Muscle layer of duodenum (tissue), 2 donors: Measurements from ENCODE around the gene PPFIBP2.
"Not testable (repeated sequence)": the region's sequence is repeated elsewhere in the genome, so short reads cannot be mapped to it uniquely, and the experiment has no call there.

Experiments
- H3K27ac ChIP-seq: one replicate; pipeline ENCODE4 v1.7.0; 2013; ENCODE audit warnings: mild to moderate bottlenecking, low read length
- H3K27me3 ChIP-seq: one replicate; pipeline ENCODE4 v1.7.0; 2013; ENCODE audit warnings: low read depth, mild to moderate bottlenecking, control low read depth, low read length
- H3K36me3 ChIP-seq, 2 donors: one replicate each; pipeline ENCODE4 v1.7.0; 2013; ENCODE audit warnings: low read length in 2 of 2, control low read depth in 1 of 2, mild to moderate bottlenecking in 1 of 2; ENCODE audit not compliant: insufficient read depth in 2 of 2, control insufficient read depth in 1 of 2
- H3K4me1 ChIP-seq, 2 donors: one replicate each; pipeline ENCODE4 v1.7.0; 2013; ENCODE audit warnings: low read length in 2 of 2, mild to moderate bottlenecking in 2 of 2, control low read depth in 1 of 2, moderate library complexity in 1 of 2; ENCODE audit not compliant: insufficient read depth in 2 of 2, control insufficient read depth in 1 of 2
- H3K4me3 ChIP-seq, 2 donors: one replicate each; pipeline ENCODE4 v1.7.0; 2013; ENCODE audit warnings: low read length in 2 of 2, low read depth in 1 of 2, mild to moderate bottlenecking in 1 of 2
- H3K9me3 ChIP-seq, 2 donors: one replicate each; pipeline ENCODE4 v1.7.0; 2013; ENCODE audit warnings: low read length in 2 of 2, control low read depth in 1 of 2, mild to moderate bottlenecking in 1 of 2; ENCODE audit not compliant: control insufficient read depth in 1 of 2
- donor health status: healthy.

The PPFIBP2 gene

DNA sequence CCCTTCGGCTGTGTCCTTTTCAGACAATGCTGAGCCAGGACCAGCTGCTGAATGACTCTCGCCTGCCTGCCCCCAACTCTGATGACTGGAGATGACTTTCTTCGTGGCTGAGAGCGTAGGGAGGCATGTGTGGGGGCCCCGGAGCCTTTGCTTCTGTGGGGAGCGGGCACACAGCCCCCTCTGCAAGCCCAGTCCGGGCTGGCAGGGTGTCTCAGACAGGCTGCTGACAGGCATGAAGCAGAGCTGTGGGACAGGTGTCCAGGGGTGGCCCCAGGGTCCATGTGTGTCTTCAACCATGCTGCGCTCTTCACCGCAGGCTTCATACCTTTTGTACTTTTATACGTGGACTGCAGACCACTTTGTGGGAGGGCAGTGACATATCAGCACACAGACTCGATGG, 142.9 kb downstream of the PPFIBP2 start:
- no peak overlapping the region for H3K27ac ChIP-seq
- H3K4me3 ChIP-seq = no peak overlapping the region
- no peaks in the 10 kb centered on the region for H3K27me3 ChIP-seq
- H3K4me1 ChIP-seq = no peaks in the 10 kb centered on the region
- H3K9me3 ChIP-seq = no peaks in the 10 kb centered on the region
- peaks cover 20 to 38% of the 10 kb centered on the region in 2 donors for H3K36me3 ChIP-seq

DNA sequence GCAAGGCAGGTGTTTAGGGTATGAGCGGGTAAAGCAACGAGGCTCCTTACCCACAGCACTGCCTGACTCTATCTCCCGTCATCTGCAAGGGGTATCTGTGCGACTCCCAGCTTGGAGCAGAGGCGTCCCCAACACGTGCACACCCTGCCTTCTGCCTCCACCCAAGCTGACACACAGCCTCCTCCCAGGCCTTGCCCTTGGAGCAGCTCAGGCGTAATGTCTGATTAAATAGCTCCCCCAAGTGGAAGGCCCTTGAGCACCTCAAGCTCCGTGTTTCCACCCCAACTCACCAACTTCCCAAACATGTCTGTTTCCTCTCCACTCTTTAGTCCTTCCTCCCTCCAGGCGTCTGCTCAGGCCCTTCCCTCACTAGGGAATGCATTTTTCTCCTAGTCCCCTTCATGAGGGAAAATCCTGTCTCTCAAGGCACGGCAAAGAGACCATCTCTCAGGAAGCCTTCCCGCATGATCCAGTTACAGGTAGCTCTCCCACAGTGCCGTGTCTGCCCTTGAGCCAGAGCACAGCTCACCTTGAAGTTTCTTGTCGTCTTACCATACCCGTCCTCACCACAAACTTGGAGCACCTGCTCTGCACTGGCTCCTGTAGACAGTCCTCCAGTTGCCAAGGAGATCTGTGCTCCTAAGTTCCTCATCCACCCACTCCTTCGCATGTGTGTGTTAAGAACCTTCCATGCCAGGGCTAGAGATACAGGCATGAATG, 143.7 kb downstream of the PPFIBP2 start:
- peaks cover 12 to 31% of the 10 kb centered on the region in 2 donors for H3K36me3 ChIP-seq
- H3K27ac ChIP-seq = no peak overlapping the region
- no peaks in the 10 kb centered on the region for H3K4me1 ChIP-seq
- H3K27me3 ChIP-seq = no peaks in the 10 kb centered on the region
- no peaks in the 10 kb centered on the region for H3K9me3 ChIP-seq
- no peak overlapping the region for H3K4me3 ChIP-seq

DNA sequence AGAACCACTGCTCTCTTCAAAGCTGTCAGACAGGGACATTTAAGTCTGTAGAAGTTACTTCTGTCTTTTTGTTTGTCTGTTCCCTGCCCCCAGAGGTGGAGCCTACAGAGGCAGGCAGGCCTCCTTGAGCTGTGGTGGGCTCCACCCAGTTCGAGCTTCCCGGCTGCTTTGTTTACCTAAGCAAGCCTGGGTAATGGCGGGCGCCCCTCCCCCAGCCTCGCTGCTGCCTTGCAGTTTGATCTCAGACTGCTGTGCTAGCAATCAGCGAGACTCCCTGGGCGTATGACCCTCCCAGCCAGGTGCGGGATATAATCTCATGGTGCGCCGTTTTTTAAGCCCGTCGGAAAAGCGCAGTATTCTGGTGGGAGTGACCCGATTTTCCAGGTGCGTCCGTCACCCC, 149.7 kb downstream of the PPFIBP2 start:
- H3K4me3 ChIP-seq, H3K9me3 ChIP-seq: not testable (repeated sequence)

DNA sequence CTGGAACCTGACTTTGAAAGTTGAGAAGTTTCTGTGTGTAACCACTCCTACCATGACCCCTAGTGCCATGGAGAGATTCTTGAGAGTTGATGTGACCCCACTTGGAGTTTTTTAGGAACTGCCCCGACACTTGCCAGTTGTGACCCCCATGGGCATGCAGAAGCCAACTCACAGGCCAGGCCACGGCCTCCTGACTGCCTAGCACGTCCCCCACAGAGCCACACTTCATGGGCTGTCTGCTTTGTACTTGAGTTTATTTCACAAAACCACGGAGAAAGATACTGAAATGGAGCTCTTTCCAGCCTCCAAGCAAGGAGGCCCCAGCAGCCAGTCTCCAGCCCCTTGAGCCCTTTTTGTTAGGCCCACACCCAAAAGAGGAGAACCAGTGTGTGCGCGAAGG, 151.1 kb downstream of the PPFIBP2 start:
- Histone ChIP-seq H3K9me3 (no peaks in the 10 kb centered on the region), H3K4me1 (no peaks in the 10 kb centered on the region), H3K36me3 (peaks cover 6 to 13% of the 10 kb centered on the region in 2 donors), H3K27me3 (no peaks in the 10 kb centered on the region), H3K27ac (no peak overlapping the region), H3K4me3 (no peak overlapping the region)

More for the DNA sequence above, 149.7 kb downstream of the PPFIBP2 start:
- peaks cover 6 to 13% of the 10 kb centered on the region in 2 donors for H3K36me3 ChIP-seq
- not testable (repeated sequence) for H3K27ac ChIP-seq, H3K4me1 ChIP-seq, H3K27me3 ChIP-seq

DNA sequence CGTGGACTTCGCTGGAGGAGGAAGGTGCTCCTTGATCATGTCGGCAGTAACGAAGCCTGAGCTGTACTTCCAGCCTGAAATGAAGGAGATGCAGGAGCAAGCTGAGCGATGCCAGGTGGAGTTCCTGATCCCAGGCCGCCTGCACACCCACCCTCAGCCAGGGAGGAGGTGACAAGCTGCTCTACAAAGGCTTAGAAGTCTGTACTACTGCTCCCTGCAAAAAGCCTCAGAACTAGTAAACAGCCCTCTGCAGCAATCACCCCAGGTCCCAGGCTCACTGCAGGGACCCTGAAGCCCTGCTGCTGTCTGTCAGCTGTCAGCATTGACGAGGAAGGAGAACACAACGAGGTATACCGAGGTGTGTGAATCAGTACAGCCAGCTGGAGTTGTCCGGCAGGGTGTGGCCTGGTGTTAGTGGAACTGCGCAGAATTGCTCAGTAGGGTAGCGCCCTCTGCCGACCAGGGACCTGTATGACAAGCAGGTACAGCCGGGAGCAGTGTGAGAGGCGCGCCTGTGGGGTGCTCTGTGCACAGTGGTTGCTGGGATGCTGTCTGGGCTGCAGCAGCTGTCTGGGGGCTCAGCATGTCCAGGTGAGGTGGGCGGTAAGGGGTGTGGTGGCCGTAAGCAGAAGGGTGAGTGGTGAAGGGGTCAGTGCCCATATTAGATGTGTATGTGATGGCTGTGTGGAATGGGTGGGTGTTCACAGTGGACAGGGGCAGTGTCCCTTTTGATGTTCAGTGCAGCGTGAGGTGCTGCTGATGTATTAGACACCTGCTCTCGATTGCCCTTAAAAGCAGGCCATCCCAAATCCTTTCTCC, 151.9 kb downstream of the PPFIBP2 start:
- Histone ChIP-seq H3K4me1 (no peaks in the 10 kb centered on the region), H3K27ac (no peak overlapping the region), H3K4me3 (no peak overlapping the region), H3K36me3 (peaks cover 6 to 13% of the 10 kb centered on the region in 2 donors), H3K9me3 (no peaks in the 10 kb centered on the region), H3K27me3 (no peaks in the 10 kb centered on the region)

DNA sequence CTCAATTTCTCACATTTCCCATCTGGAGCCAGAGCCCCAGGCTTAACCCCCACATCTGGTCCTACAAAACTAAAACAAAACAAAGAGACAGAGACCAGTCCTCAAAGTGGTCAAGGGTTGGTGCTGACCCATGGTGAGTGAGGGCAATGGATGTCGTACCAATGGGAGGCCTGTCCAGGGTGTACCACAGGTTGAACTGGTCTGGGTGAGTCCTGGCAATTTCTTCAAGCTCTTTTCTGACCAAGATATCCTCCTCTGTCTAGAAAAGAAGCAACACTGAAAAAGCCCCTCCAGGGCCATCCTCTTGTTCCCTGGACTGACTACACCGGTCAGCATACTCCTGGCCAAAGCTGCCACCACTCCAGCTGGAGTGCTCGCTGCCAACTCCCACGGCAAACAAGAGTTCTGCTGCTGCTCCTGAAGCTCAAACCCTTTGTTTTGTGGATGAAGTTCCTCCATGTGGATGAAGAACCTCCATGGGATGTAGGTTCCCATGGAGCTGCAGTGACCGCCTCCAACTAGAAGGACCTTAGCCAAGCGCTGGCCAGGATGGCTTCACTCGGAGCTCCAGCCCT, 152.6 kb downstream of the PPFIBP2 start:
- H3K9me3 ChIP-seq = no peaks in the 10 kb centered on the region
- peaks cover 6 to 13% of the 10 kb centered on the region in 2 donors for H3K36me3 ChIP-seq
- H3K27me3 ChIP-seq = no peaks in the 10 kb centered on the region
- H3K27ac ChIP-seq = no peak overlapping the region
- H3K4me1 ChIP-seq = no peaks in the 10 kb centered on the region
- H3K4me3 ChIP-seq = no peak overlapping the region

DNA sequence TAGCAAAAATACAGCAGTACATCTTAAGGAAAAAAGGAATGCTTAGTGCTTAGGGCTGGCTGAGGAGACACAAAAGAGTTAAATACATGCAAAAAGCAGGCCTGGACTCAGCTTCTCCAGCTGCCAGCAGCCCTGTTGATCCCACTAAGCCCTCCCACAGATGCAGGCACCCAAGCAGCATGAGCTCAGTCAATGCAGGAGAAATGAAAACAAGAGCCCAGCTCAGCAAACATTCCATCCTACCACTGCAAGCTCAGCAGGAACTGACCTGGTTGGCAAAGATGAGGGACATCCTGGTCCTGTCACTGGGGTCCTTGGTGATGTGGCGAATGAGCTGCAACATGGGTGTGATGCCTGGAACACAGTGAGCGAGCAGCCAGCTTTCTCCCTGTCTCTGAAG, 153.7 kb downstream of the PPFIBP2 start:
- Histone ChIP-seq H3K27ac (no peak overlapping the region), H3K36me3 (peaks cover 6 to 13% of the 10 kb centered on the region in 2 donors), H3K27me3 (no peaks in the 10 kb centered on the region), H3K9me3 (no peaks in the 10 kb centered on the region), H3K4me1 (no peaks in the 10 kb centered on the region), H3K4me3 (no peak overlapping the region)

DNA sequence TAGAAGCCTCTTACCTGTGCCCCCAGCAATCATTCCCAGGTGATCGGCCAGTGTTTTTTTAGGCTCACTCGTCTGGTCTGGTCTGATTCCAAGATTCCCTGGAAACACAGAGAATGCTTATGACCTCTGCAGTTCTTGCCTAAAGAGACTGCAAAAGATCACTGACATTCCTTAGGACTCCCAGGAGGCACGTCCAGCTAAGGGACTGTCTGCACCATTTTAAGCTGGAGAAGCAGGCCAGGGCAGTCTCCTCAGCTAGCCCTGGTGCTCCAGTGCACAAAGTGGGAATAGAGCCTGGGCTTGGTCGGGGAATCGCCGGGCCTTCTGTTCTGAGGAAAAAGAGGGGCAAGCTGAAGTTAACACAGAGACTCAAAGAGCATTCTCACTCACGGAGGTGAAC, 154.7 kb downstream of the PPFIBP2 start:
- Histone ChIP-seq H3K36me3 (peaks cover 6 to 13% of the 10 kb centered on the region in 2 donors), H3K27me3 (peaks cover 5% of the 10 kb centered on the region), H3K27ac (no peak overlapping the region), H3K9me3 (no peaks in the 10 kb centered on the region), H3K4me1 (no peaks in the 10 kb centered on the region), H3K4me3 (no peak overlapping the region)

DNA sequence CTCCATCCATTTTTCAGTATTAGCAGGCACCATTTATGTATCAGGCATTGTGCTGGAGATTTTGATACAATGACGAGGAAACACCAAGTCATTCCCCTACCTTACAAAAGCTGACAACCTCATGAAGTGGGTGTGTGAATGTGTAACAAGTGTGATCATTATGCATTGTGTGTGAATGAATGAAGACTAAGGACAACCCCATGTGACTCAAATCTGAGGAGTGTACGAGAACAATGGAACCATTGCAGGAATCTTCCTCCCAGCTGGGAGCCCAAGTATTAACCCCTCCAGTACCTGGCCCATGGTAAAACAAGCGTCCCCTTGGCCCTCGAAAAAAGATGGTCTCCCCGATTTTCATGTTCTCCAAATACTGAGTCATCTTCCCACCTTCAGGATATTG, 155.1 kb downstream of the PPFIBP2 start:
- Histone ChIP-seq H3K4me3 (no peak overlapping the region), H3K4me1 (peaks cover 0 to 4% of the 10 kb centered on the region in 2 donors), H3K9me3 (no peaks in the 10 kb centered on the region), H3K27ac (no peak overlapping the region), H3K27me3 (peaks cover 5% of the 10 kb centered on the region), H3K36me3 (peaks cover 6 to 13% of the 10 kb centered on the region in 2 donors)

DNA sequence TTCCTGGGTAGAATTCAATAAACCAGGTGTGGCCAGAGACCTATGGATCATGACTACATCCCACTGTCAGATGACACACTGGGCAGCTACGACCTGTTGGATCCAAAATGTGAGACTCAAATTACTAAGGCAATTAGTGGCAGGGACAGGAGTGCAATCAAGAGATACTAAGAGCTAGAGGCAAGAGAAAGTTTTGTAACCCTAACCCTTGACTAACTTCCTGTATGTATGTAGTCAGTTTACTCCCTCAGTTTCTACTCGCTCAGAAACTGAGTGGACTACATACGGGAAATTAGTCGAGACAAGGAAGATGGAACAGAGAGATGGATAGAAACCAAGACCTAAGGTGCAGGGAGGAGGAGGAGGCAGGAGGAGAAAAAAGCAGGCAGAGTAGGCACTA, 156.8 kb downstream of the PPFIBP2 start:
- H3K27ac ChIP-seq = no peak overlapping the region
- peaks cover 6 to 13% of the 10 kb centered on the region in 2 donors for H3K36me3 ChIP-seq
- H3K27me3 ChIP-seq = peaks cover 5% of the 10 kb centered on the region
- peaks cover 0 to 6% of the 10 kb centered on the region in 2 donors for H3K4me1 ChIP-seq
- no peaks in the 10 kb centered on the region for H3K9me3 ChIP-seq
- no peak overlapping the region for H3K4me3 ChIP-seq
